SHP77 (cell line): ENCODE data around the gene CASP12.
"Not testable (repeated sequence)": the region's sequence is repeated elsewhere in the genome, so short reads cannot be mapped to it uniquely, and the experiment has no call there.

Experiments used
- DNase-seq, 2 experiments: peaks; one replicate each; lab custom pipeline; 2025; lab: John Stamatoyannopoulos, UW

The CASP12 gene

GRCh38 chr11:104897891-104898684 is at the start of gene CASP12:
Gene CASP12 (minus strand): TSS chr11:104898460.
- no peak for DNase-seq

- DNase-seq = peak; percentile 29 to 30
These were observed 48.6 kb upstream of the CASP12 start for GRCh38 chr11:104946907-104947306.

GRCh38 chr11:104944076-104944475 is 45.8 kb upstream of the CASP12 start:
- no peak for DNase-seq

- DNase-seq = no peak
These were observed 45.3 kb upstream of the CASP12 start for GRCh38 chr11:104943561-104943960.

- no peak for DNase-seq
These were observed 36.3 kb upstream of the CASP12 start for GRCh38 chr11:104934594-104934993.

- not testable (repeated sequence) for DNase-seq
These were observed 35.8 kb upstream of the CASP12 start for GRCh38 chr11:104934073-104934472.

- no peak for DNase-seq
These were observed 30.6 kb upstream of the CASP12 start for GRCh38 chr11:104928811-104929210.

- DNase-seq = no peak
These were observed 28.7 kb upstream of the CASP12 start for GRCh38 chr11:104926771-104927611.

GRCh38 chr11:104925850-104926249 is 27.6 kb upstream of the CASP12 start:
- DNase-seq = no peak

GRCh38 chr11:104918113-104918824 is 20.0 kb upstream of the CASP12 start:
- DNase-seq = no peak

- DNase-seq = no peak
These were observed 19.2 kb upstream of the CASP12 start for GRCh38 chr11:104917271-104918112.

- no peak for DNase-seq
These were observed 18.2 kb upstream of the CASP12 start for GRCh38 chr11:104916442-104916841.

GRCh38 chr11:104912102-104912501 is 13.8 kb upstream of the CASP12 start:
- DNase-seq = no peak

GRCh38 chr11:104908186-104908531 is 9.9 kb upstream of the CASP12 start:
- no peak for DNase-seq

- DNase-seq = no peak
These were observed 9.4 kb upstream of the CASP12 start for GRCh38 chr11:104907521-104908185.

- no peak for DNase-seq
These were observed 7.0 kb upstream of the CASP12 start for GRCh38 chr11:104905271-104905670.

GRCh38 chr11:104899226-104899625 is 966 bp upstream of the CASP12 start:
- DNase-seq = no peak

- DNase-seq = no peak
These were observed 389 bp upstream of the CASP12 start for GRCh38 chr11:104898685-104899013.

GRCh38 chr11:104895634-104896033 is 2.6 kb downstream of the CASP12 start:
- DNase-seq = no peak

GRCh38 chr11:104893876-104894275 is 4.4 kb downstream of the CASP12 start:
- no peak for DNase-seq
